Mucosa of descending colon (tissue), 3 donors: ENCODE results near the gene STX1B. TPM values are rescaled to one million over a fixed set of nuclear protein-coding genes. Genes with fewer than 3 reads are reported as not detected.

Experiments used
- ATAC-seq: fragments of 200-7000 bp; cut with Tn5 transposase; one replicate; pipeline ENCODE4 v1.9.1; 2020; ENCODE audit warnings: mild to moderate bottlenecking, moderate library complexity
- DNase-seq, 3 donors: peaks; one replicate each; pipeline ENCODE4 v3.0.0-alpha.2; 2020
- H3K36me3 ChIP-seq: fragments of 200-600 bp; one replicate; pipeline ENCODE4 v1.8.0; 2021; ENCODE audit warnings: low read depth, mild to moderate bottlenecking
- H3K4me1 ChIP-seq: fragments of 200-600 bp; one replicate; pipeline ENCODE4 v1.8.0; 2021; ENCODE audit warnings: low read depth, mild to moderate bottlenecking
- H3K4me3 ChIP-seq: fragments of 200-600 bp; one replicate; pipeline ENCODE4 v1.8.0; 2021; ENCODE audit warnings: mild to moderate bottlenecking
- H3K9me3 ChIP-seq: fragments of 200-600 bp; one replicate; pipeline ENCODE4 v1.8.0; 2021; ENCODE audit warnings: mild to moderate bottlenecking
- intact Hi-C, 2 donors: fragments of 100-400 bp; cut with DNase I in 1 of 2; cut with micrococcal nuclease in 1 of 2; formaldehyde crosslinking; loops; one replicate each; pipeline versions ENCODE4 v1.11.0 to v1.11.1; 2022; cut with DNase I, micrococcal nuclease
- total RNA-seq, 3 donors: library from RNA; stranded (reverse); fragmentation: NEBNext Ultra II Directional in 2 of 3; extraction: Animal tissue kit (Norgen Biotek cat#: 25700) in 2 of 3; gene quantifications; one replicate each; pipeline versions ENCODE4 v1.2.1 to v1.2.4, GENCODE V29; 2021 to 2023
- TF ChIP-seq, protein P1 (sequence below): fragments of 200-600 bp; IDR thresholded peaks from one replicate; pipeline ENCODE4 v1.8.0; 2022; ENCODE audit warnings: antibody characterized with exemption, mild to moderate bottlenecking
- donor health status: DM: no; HTN: no; CAD: no; lungs with moderate emphysema.
- donor health status: DM: no; HTN: no; CAD: no.
- donor health status: DM: no; HTN: yes; CAD: no.

STX1B gene
- total RNA-seq, 3 donors from 2014 or later = 0.14 to 2.8 (median 0.84) TPM

GRCh38 chr16:30980023-30980371 lies 30.4 kb downstream of the STX1B start:
- ATAC-seq = no peak
- no peaks in the 10 kb centered on the region for H3K4me1 ChIP-seq
- TF ChIP-seq, protein P1, sequence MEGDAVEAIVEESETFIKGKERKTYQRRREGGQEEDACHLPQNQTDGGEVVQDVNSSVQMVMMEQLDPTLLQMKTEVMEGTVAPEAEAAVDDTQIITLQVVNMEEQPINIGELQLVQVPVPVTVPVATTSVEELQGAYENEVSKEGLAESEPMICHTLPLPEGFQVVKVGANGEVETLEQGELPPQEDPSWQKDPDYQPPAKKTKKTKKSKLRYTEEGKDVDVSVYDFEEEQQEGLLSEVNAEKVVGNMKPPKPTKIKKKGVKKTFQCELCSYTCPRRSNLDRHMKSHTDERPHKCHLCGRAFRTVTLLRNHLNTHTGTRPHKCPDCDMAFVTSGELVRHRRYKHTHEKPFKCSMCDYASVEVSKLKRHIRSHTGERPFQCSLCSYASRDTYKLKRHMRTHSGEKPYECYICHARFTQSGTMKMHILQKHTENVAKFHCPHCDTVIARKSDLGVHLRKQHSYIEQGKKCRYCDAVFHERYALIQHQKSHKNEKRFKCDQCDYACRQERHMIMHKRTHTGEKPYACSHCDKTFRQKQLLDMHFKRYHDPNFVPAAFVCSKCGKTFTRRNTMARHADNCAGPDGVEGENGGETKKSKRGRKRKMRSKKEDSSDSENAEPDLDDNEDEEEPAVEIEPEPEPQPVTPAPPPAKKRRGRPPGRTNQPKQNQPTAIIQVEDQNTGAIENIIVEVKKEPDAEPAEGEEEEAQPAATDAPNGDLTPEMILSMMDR = no peak
- no peak overlapping the region for H3K4me3 ChIP-seq
- H3K9me3 ChIP-seq = no peaks in the 10 kb centered on the region
- no peak for DNase-seq
- intact Hi-C loops = loop anchor here (10.0 kb wide), 5 partner anchors 55 to 885 kb away; partner anchors contain the start of genes STX4 (in 1 of the 2), ZNF646 (in 1 of the 2), ZNF668 (in 1 of the 2) and ZNF843 (in 1 of the 2)
- H3K36me3 ChIP-seq = no peaks in the 10 kb centered on the region

DNA sequence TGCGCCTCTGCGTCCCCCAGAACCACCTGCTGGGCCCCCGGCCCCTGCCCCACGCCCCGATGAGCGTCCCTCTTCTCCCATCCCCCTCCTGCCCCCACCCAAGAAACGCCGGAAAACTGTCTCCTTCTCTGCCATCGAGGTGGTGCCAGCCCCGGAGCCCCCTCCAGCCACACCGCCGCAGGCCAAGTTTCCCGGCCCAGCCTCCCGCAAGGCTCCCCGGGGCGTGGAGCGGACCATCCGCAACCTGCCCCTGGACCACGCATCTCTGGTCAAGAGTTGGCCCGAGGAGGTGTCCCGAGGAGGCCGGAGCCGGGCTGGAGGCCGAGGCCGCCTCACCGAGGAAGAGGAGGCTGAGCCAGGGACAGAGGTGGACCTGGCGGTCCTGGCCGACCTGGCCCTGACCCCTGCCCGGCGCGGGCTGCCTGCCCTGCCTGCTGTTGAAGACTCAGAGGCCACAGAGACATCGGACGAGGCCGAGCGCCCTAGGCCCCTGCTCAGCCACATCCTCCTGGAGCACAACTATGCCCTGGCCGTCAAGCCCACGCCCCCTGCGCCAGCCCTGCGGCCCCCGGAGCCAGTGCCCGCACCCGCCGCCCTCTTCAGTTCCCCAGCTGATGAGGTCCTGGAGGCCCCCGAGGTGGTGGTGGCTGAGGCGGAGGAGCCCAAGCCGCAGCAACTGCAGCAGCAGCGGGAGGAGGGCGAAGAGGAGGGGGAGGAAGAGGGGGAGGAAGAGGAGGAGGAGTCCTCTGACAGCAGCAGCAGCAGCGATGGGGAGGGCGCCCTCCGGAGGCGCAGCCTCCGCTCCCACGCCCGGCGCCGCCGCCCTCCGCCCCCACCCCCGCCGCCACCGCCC lies 31.0 kb downstream of the STX1B start:
- intact Hi-C loops = loop anchor here (10.0 kb wide), 5 partner anchors 55 to 885 kb away; partner anchors contain the start of genes STX4 (in 1 of the 2), ZNF646 (in 1 of the 2), ZNF668 (in 1 of the 2) and ZNF843 (in 1 of the 2)
- DNase-seq (no peak), ATAC-seq (no peak)
- H3K36me3 ChIP-seq = no peaks in the 10 kb centered on the region
- no peaks in the 10 kb centered on the region for H3K4me1 ChIP-seq
- no peak overlapping the region for H3K4me3 ChIP-seq
- H3K9me3 ChIP-seq = no peaks in the 10 kb centered on the region
- TF ChIP-seq, protein P1 = no peak

DNA sequence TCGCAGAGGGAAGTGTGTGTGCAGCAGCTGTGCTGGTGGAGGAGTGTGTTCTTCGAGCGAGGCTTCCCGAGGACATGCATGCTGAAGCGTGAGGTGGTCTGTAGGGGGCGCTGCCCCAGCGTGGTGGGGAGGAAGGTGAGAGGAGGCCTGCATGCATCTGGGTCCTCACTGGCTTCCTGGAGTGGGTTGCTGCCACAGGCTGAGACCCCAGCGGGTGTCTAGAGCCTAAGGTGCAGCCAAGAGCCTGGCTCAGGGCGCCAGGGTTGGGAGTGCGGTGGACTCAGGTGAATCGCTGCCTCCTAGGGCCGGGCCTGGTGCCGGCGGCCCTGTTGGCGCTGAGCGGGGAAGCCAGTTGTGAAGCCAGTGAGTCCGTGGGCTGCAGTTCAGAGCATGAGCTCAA lies 32.9 kb downstream of the STX1B start:
- TF ChIP-seq, protein P1 = no peak
- ATAC-seq (no peak), DNase-seq (no peak)
- peaks cover 4% of the 10 kb centered on the region for H3K36me3 ChIP-seq
- H3K9me3 ChIP-seq = no peaks in the 10 kb centered on the region
- intact Hi-C loops = no loop called here
- no peaks in the 10 kb centered on the region for H3K4me1 ChIP-seq
- H3K4me3 ChIP-seq = no peak overlapping the region

- H3K36me3 ChIP-seq = peaks cover 4% of the 10 kb centered on the region
- TF ChIP-seq, protein P1 = no peak
- intact Hi-C loops = no loop called here
Measured at GRCh38 chr16:30976486-30976885, 34.0 kb downstream of the STX1B start.

GRCh38 chr16:30974348-30974747 lies 36.1 kb downstream of the STX1B start:
- H3K4me3 ChIP-seq = no peak overlapping the region
- H3K9me3 ChIP-seq = no peaks in the 10 kb centered on the region
- no peaks in the 10 kb centered on the region for H3K4me1 ChIP-seq
- H3K36me3 ChIP-seq = peaks cover 4% of the 10 kb centered on the region
- TF ChIP-seq, protein P1 = no peak
- no peak for ATAC-seq
- intact Hi-C loops = no loop called here
- no peak for DNase-seq

More at GRCh38 chr16:30976486-30976885, 34.0 kb downstream of the STX1B start:
- ATAC-seq = peak; percentile 47
- no peaks in the 10 kb centered on the region for H3K4me1 ChIP-seq
- H3K4me3 ChIP-seq = no peak overlapping the region
- H3K9me3 ChIP-seq = no peaks in the 10 kb centered on the region
- DNase-seq = no peak
